ENCODE data around the gene PDE7B. TPM values are rescaled to one million over a fixed set of nuclear protein-coding genes. Genes with fewer than 3 reads are reported as not detected.

PDE7B gene
- total and polyA plus RNA-seq, 4 donors, result 0.75 to 5.2 (median 1.3) TPM

- Histone ChIP-seq H3K9ac (ENCODE audit: low read depth in 1 of 2, low read length in 2 of 2) (no peak overlapping the region), H3K4me1 (ENCODE audit: control insufficient read depth in 4 of 4, insufficient read depth in 4 of 4, low read length in 3 of 4) (peaks cover 3 to 13% (median 8%) of the 10 kb centered on the region in 4 donors), H3K9me3 (ENCODE audit: control insufficient read depth in 4 of 4, low read length in 3 of 4) (no peaks in the 10 kb centered on the region), H3K4me3 (ENCODE audit: low read depth in 1 of 3, low read length in 3 of 3) (no peak overlapping the region), H3K27me3 (ENCODE audit: control insufficient read depth in 4 of 4, insufficient read depth in 4 of 4, low read length in 3 of 4) (no peaks in the 10 kb centered on the region), H3K36me3 (ENCODE audit: control insufficient read depth in 4 of 4, insufficient read depth in 3 of 4, low read depth in 1 of 4, low read length in 3 of 4) (peaks cover 3 to 32% (median 18%) of the 10 kb centered on the region in 4 donors), H3K27ac (ENCODE audit: low read depth in 1 of 2, low read length in 2 of 2) (no peak overlapping the region)
- no peak for TF ChIP-seq FOXA1 (IDR thresholded peaks at IDR 0.05)
- TF ChIP-seq YY1 (IDR thresholded peaks at IDR 0.05), result no peak
- TF ChIP-seq RXRA (IDR thresholded peaks at IDR 0.05), result no peak
- TF ChIP-seq, protein P1, sequence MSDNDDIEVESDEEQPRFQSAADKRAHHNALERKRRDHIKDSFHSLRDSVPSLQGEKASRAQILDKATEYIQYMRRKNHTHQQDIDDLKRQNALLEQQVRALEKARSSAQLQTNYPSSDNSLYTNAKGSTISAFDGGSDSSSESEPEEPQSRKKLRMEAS (IDR thresholded peaks at IDR 0.05), result no peak
- TF ChIP-seq, protein P2, sequence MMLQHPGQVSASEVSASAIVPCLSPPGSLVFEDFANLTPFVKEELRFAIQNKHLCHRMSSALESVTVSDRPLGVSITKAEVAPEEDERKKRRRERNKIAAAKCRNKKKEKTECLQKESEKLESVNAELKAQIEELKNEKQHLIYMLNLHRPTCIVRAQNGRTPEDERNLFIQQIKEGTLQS (IDR thresholded peaks at IDR 0.05), result no peak
- no peak for TF ChIP-seq TAF1 (conservative IDR thresholded peaks at IDR 0.05)
- TF ChIP-seq HNF4G (IDR thresholded peaks at IDR 0.05), result no peak
- TF ChIP-seq CTCF (IDR thresholded peaks at IDR 0.05; ENCODE audit: low read depth, low read length, missing input control), result no peak
- TF ChIP-seq GABPA (IDR thresholded peaks at IDR 0.05 in 1 of 2, conservative IDR thresholded peaks at IDR 0.05 in 1 of 2), result no peak
- TF ChIP-seq FOXA2 (IDR thresholded peaks at IDR 0.05), result no peak
- TF ChIP-seq, protein P3, sequence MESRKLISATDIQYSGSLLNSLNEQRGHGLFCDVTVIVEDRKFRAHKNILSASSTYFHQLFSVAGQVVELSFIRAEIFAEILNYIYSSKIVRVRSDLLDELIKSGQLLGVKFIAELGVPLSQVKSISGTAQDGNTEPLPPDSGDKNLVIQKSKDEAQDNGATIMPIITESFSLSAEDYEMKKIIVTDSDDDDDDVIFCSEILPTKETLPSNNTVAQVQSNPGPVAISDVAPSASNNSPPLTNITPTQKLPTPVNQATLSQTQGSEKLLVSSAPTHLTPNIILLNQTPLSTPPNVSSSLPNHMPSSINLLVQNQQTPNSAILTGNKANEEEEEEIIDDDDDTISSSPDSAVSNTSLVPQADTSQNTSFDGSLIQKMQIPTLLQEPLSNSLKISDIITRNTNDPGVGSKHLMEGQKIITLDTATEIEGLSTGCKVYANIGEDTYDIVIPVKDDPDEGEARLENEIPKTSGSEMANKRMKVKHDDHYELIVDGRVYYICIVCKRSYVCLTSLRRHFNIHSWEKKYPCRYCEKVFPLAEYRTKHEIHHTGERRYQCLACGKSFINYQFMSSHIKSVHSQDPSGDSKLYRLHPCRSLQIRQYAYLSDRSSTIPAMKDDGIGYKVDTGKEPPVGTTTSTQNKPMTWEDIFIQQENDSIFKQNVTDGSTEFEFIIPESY (IDR thresholded peaks at IDR 0.05), result no peak
- TF ChIP-seq EGR1 (IDR thresholded peaks at IDR 0.05; ENCODE audit: low read depth in 2 of 2), result no peak
- TF ChIP-seq RAD21 (IDR thresholded peaks at IDR 0.05), result no peak
- no peak for TF ChIP-seq SP1 (IDR thresholded peaks at IDR 0.05)
- no peak for TF ChIP-seq NR2F2 (IDR thresholded peaks at IDR 0.05)
- TF ChIP-seq, protein P4, sequence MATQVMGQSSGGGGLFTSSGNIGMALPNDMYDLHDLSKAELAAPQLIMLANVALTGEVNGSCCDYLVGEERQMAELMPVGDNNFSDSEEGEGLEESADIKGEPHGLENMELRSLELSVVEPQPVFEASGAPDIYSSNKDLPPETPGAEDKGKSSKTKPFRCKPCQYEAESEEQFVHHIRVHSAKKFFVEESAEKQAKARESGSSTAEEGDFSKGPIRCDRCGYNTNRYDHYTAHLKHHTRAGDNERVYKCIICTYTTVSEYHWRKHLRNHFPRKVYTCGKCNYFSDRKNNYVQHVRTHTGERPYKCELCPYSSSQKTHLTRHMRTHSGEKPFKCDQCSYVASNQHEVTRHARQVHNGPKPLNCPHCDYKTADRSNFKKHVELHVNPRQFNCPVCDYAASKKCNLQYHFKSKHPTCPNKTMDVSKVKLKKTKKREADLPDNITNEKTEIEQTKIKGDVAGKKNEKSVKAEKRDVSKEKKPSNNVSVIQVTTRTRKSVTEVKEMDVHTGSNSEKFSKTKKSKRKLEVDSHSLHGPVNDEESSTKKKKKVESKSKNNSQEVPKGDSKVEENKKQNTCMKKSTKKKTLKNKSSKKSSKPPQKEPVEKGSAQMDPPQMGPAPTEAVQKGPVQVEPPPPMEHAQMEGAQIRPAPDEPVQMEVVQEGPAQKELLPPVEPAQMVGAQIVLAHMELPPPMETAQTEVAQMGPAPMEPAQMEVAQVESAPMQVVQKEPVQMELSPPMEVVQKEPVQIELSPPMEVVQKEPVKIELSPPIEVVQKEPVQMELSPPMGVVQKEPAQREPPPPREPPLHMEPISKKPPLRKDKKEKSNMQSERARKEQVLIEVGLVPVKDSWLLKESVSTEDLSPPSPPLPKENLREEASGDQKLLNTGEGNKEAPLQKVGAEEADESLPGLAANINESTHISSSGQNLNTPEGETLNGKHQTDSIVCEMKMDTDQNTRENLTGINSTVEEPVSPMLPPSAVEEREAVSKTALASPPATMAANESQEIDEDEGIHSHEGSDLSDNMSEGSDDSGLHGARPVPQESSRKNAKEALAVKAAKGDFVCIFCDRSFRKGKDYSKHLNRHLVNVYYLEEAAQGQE (IDR thresholded peaks at IDR 0.05), result no peak
- 92% methylated on average over 2 of the region's 2 CpGs for WGBS
- no peak for DNase-seq (ENCODE audit: low spot score)
Observed at GRCh38 chr6:135817035-135817434, 34.5 kb upstream of the PDE7B start.

GRCh38 chr6:135819665-135820064 lies 31.8 kb upstream of the PDE7B start:
- TF ChIP-seq, protein P1 (IDR thresholded peaks at IDR 0.05), result no peak
- no peak for TF ChIP-seq GABPA (IDR thresholded peaks at IDR 0.05 in 1 of 2, conservative IDR thresholded peaks at IDR 0.05 in 1 of 2)
- TF ChIP-seq NR2F2 (IDR thresholded peaks at IDR 0.05), result no peak
- no peak for TF ChIP-seq RAD21 (IDR thresholded peaks at IDR 0.05)
- no peak for TF ChIP-seq FOXA1 (IDR thresholded peaks at IDR 0.05)
- TF ChIP-seq CTCF (IDR thresholded peaks at IDR 0.05; ENCODE audit: low read depth, low read length, missing input control), result no peak
- Histone ChIP-seq H3K9me3 (ENCODE audit: control insufficient read depth in 4 of 4, low read length in 3 of 4) (no peaks in the 10 kb centered on the region), H3K27ac (ENCODE audit: low read depth in 1 of 2, low read length in 2 of 2) (no peak overlapping the region), H3K9ac (ENCODE audit: low read depth in 1 of 2, low read length in 2 of 2) (no peak overlapping the region), H3K4me1 (ENCODE audit: control insufficient read depth in 4 of 4, insufficient read depth in 4 of 4, low read length in 3 of 4) (peaks cover 0 to 9% (median 5%) of the 10 kb centered on the region in 4 donors), H3K27me3 (ENCODE audit: control insufficient read depth in 4 of 4, insufficient read depth in 4 of 4, low read length in 3 of 4) (no peaks in the 10 kb centered on the region), H3K36me3 (ENCODE audit: control insufficient read depth in 4 of 4, insufficient read depth in 3 of 4, low read depth in 1 of 4, low read length in 3 of 4) (peaks cover 3 to 43% (median 22%) of the 10 kb centered on the region in 4 donors), H3K4me3 (ENCODE audit: low read depth in 1 of 3, low read length in 3 of 3) (no peak overlapping the region)
- no peak for DNase-seq (ENCODE audit: low spot score)
- WGBS, result 94% methylated on average over 2 of the region's 2 CpGs
